UCSD-AML1 (cell line): ENCODE data around the gene GNE.
"Not testable (repeated sequence)": the region's sequence is repeated elsewhere in the genome, so short reads cannot be mapped to it uniquely, and the experiment has no call there.

ENCODE experiments used
- DNase-seq: peaks from one replicate; lab custom pipeline; 2025; ENCODE audit not compliant: unreplicated experiment; lab: John Stamatoyannopoulos, UW

The GNE gene

DNA sequence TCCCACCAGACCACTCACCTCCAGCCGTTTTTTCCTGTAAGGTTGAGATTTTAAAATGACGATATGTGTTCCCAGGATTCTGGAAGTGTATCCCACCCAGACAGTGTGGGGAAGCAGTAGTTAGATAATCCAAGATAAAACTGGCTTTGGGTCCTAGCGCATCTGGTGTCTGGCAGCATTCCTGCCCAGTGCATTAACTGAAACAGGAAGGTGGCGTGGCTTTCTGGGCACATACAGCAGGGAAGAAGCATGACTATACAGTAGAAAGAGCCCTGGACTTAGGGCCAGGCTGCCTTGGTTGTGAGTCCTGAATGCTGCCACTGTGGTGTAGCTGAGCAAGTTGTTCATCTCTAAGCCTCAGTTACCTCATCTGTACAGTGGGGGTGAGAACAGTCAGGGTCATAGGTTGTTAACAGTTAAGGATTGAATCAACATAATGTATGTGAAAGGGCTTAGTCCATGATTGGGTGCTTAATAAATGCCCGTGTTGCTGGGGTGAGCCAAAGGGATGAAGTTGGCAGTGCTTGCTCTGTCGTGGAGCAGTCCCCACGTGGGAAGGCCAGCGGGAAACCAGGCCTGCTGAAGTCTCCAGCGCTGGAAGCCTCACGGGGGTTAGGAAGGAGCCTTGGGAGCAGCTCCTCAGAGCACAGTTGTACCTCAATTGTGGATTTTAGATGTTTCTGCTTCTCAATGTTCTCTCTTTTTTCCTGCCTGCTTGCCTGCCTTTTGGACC lies 49.6 kb downstream of the GNE start:
- DNase-seq, result no peak

DNA sequence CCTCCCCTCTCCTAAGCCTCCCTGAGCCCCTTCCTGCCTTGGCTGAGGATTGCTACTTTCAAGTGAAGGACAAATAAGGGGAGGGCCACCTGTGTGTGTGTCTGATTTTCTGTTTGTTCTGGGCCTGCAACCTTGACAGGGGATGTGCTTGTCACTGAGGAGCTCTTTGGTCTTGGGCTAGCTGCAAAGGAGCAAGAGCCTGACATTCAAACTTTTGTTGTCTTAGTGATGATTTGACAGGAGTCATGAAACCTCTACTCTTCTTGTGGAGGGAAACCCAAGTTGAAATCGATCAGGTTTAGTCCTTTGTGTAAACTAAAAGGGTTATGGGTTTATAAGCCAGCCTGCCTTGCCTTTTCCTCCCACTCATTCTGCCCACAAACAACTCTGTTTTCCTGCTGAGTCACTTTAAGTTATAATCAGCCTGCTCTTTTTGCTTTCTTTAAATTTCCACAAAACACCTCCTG lies 50.7 kb downstream of the GNE start:
- DNase-seq, result no peak

DNA sequence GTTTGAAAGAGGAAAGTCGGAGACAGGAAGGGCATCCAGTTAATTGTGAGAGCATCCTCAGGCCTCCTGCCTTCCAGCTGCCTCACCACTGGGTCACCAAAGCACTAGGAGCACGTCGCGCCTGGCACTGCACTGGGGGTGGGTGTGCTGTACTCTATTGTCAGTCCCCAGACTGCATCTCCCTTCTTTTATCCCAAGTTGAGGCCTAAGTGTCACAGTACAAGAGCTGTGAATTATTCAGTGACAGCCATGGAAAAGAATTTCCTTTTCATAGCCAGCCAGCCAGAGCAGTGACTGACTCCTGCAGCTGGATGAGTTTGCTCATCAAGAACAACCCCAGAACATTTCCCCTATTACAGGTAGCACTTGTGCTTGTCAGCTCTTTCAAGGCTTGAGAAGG lies 51.2 kb downstream of the GNE start:
- no peak for DNase-seq

DNA sequence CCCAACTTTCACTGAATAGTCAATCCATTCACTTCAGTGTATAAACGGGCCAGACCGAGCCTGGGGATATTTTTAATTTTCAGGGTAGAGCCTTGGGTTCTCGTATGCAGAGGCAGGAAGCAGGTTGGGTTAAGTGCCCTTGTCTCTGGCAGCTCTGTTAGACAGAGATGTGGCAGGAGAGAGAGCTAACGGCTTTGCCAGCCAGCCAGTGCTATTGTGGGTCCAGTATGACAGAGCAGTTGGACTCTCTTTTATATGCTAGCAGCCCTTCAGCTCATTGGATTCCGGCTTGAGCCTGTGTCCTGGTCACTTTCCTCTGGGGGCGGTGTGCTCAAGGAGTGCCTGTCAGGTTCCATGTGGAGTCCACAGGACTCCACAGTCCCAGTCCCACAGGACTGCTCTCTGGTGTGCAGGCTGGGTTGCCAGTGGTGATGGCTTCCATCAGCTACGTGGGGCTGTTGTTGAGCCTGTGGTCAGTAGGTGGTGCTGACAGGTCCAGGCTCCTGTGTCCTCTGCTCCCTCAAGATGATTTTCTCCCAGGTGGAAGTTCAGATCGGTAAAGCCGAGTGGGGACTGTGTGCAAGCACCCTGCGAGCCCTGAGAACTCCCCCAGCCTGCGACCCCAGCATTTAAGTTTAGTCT lies 53.2 kb downstream of the GNE start:
- DNase-seq, result no peak

DNA sequence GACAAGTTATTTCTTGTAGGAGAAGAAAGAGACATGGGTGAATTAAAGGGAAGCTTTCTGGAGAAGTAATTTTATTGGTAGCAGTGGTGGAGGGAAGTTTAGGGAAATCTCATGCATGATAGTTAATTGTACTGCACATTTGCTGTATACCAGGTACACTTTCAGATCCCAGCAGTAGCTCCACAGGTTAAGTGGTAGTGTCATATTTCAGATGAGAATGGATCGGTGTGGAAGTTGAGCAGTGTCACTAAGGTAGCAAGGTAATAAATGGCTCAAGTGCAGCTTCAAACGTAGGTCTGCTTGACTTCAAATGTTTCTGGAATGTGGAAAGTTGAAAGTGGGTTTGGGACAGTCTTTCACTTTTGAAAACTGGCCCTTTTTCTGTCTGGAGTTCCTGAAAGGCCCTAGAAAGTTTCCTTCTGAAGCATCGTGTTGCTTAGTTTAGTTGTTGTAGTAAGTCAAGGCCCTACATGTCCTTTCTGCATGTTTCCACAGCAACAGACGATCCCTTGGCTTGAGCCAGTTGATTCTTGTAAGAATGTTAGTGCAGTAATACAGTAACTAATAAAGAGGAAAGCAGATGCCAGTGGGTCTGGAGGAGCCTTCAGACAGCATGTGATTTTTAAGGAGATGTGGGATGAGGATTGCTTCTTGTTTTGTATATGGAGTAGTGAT lies 63.8 kb downstream of the GNE start:
- no peak for DNase-seq

DNA sequence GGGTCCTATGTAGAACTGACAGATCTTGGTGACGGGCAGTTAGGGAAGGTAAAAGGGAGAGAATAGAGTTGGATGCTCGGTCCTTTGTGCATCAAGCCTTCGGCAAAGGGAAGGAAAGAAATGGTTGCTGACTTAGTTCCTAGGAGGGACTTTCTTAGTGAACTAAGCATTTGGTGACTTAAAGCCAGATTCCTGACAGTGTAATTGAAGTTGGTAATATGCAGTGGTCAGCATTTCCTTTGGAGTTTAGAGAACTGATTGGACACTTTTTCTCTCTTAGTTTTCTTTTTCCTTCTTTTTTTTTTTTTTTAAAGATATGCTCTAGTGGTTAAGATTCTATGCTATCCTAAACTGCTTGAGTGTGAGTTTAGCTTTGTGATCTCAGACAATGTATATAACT lies 65.2 kb downstream of the GNE start:
- DNase-seq, result no peak

DNA sequence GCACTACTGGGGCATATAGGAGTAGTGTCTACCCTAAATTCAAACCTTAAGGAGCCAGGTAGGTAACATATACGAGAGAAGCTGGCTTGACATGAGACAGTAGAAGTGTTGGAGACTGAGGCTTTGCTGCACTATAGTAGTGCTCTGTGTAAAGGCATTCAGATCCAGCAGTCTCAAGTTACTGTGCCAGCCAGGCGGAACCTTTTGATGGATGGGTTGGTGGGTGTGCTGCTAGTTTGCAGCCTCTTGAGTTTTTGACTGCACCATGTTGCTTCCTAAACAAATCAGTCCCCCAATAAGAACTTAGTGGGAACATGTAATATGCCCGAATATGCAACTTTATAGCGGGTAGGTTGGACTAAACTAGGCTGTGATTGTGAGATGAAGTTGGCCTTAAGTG lies 66.1 kb downstream of the GNE start:
- no peak for DNase-seq

DNA sequence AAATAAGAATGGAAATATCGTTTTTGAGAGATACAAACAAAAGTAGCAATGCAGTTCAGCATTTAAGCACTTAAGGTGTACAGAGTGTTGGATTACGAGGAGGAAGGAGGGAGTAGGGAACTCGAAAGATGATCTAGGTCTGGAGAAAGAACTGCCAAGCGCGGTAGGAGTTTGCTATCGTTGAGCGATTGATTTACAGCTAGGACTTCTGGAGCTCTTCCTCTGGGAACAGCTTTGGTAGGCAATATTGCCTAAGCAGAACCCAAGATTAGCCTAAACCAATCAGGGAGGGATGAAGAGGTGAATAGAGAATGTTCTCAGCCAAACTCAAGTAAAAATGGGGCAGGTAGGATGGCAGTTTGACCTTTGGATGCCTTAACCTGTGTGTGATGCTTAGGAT lies 66.6 kb downstream of the GNE start:
- no peak for DNase-seq

DNA sequence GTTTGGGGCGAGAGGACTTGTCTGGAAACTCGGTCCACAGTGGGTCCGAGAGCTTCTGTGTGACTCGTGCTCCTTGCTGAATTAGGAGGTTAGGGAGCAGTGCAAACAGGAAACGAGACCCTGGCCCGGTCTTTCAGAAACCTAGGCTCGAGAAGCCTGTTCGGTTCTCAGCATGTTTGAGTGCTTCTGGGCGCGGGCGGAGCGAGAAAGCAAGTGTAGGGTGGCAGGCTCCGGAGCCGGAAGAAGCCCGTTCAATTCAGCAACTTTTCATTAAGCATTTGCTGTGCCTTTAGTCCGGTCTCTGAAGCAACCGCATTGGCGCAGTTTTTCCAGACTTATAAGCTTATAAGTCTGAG lies 67.0 kb downstream of the GNE start:
- peak; percentile 41 for DNase-seq

DNA sequence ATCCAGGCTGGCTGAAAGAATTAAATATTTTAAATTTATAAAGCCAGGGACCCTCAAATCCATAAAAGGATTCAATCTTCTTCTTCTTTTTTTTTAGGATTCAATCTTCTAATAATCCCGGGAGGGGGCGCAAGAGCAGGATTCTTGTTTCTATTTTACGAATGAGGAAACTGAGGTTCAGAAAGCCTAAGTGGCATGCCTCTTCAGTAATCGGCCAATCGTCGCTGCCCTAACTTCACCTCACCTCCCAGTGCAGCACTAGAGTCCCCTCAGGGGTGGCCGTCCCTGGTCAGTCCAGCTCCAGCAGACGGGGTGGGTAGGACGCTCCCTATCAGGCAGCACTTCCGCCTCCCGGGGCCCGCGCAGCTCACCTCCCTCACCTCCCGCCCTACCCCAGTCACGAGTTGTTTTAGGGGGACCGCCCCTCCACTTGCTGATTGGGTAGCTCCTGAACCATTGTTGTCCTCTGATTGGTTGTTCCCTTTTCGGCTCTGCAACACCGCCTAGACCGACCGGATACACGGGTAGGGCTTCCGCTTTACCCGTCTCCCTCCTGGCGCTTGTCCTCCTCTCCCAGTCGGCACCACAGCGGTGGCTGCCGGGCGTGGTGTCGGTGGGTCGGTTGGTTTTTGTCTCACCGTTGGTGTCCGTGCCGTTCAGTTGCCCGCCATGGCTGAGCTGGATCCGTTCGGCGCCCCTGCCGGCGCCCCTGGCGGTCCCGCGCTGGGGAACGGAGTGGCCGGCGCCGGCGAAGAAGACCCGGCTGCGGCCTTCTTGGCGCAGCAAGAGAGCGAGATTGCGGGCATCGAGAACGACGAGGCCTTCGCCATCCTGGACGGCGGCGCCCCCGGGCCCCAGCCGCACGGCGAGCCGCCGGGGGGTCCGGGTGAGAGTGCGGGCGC lies 67.6 kb downstream of the GNE start, which contains the start of gene CLTA:
Gene CLTA (plus strand): TSS at position 534 of the 902 bp plus-strand sequence. CDS start 136 bp downstream, at position 670.
- DNase-seq, result peak; percentile 94

DNA sequence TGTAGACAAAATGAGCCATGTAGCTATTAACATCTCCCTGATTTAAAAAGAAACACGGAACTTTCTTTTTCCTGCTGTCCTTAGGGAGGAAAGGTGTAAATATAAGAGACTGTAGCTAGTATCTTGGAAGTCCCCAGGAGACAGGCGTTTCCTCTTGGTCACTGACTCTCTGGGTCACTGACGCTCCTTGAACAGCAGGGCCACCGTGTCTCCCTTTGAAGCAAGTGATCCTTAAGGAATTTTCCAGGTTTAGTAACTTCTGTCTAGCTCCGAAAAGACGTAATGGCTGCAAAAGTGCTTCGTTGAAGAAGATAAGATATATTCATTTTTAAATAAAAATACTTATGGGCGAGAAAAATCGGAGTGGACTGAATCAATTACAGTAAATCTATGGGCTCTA lies 68.3 kb downstream of the GNE start:
- no peak for DNase-seq

DNA sequence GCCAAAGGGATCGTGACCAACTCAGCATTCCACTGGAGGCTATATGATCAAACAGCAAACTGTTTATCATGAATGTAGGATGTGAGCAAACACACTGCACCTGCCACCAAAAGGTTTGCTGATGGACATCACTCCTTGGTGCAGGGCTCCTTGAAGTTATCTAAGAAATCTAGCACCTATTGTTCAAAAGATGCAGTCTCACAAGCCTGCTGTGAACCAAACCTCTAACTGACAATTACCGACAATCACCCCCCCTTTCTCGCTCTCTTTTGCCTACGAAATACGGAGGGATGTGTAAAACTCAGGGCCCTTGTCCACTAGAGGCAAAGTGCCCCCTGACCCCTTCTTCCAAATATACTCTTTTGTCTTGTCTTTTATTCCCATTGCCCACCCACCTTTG lies 70.0 kb downstream of the GNE start:
- DNase-seq, result no peak

DNA sequence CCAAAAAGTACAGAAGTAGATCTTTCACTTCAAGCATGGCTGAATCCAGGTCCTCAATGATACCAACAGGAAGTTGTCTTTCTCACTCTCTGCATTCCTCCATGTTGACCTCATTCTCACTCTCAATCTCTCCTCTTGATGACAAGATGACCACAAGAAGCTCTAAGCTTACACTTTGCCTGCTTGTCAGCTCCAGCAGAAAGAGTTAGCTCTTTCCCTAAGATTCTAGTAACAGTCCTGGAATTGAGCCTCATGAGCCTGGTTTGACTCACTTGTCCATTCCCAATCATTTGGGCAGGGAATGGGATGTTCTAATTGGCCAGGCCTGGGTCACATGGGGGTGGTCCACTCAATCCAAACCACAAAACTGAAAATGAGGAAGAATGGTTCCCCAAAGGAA lies 70.8 kb downstream of the GNE start:
- no peak for DNase-seq

DNA sequence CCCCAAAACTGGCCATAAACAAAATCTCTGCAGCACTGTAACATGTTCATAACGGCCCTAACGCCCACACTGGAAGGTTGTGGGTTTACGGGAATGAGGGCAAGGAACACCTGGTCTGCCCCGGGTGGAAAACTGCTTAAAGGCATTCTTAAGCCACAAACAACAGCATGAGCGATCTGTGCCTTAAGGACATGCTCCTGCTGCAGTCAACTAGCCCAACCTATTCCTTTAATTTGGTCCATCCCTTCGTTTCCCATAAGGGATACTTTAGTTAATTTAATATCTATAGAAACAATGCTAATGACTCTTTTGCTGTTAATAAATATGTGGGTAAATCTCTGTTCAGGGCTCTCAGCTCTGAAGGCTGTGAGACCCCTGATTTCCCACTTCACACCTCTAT lies 78.0 kb downstream of the GNE start:
- not testable (repeated sequence) for DNase-seq

DNA sequence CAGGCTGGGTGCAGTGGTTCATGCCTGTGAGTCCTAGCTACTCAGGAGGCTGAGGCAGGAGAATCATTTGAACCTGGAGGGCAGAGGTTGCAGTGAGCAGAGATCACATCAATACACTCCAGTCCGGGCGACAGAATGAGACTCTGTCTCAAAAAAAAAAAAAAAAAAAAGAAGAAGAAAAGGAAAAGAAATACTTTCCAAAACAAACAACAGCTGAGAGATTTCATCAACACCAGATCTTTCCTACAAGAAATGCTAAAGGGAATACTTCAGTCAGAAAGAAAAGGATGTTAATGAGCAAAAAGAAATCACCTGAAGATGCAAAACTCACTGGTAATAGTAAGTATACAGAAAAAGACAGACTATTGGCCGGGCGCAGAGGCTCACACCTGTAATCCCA lies 80.7 kb downstream of the GNE start:
- DNase-seq, result no peak

DNA sequence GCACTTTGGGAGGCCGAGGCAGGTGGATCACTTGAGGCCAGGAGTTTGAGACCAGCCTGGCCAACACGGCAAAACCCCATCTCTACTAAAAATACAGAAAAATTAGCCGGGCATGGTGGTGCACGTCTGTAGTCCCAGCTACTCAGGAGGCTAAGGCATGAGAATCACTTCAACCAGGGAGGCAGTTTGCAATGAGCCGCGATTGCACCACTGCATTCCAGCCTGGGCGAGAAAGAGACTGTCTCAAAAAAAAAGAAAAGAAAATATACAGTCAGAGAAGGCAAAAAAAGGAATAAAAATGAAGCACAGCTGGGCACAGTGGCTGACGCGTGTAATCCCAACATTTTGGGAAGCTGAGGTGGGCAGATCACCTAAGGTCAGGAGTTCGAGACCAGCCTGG lies 81.8 kb downstream of the GNE start:
- not testable (repeated sequence) for DNase-seq

DNA sequence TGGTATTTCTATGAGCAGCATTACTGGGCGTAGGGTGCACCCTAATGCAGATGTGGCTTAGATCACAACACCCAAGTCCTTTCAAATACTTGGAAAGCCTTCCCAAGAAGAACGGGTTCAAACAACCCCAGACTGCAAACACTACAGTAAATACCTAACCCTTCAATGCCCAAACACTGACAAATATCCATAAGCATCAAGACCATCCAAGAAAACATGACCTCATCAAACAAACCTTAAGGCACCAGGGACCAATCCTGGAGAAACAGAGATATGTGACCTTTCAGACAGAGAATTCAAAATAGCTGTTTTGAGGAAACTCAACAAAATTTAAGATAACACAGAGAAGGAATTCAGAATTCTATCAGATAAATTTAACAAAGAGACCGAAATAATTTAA lies 83.0 kb downstream of the GNE start:
- not testable (repeated sequence) for DNase-seq

DNA sequence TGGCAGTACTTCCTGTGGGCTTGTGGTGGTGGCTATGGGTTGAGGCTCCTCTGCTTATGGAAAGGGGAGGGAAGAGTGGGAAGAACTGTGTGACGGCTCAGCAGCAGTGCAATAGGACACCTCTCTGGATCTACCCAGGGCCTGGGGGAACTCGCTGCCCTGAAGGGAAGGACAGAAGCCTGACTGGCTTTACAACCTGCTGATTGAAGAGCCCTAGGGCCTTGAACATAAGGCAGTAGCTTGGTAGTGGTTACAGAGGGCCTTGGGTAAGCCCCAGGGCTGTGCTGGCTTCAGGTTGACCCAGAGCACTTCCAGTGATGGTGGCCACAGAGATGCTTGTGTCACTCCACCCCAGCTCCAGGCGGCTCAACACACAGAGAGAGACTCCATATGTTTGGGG lies 83.5 kb downstream of the GNE start:
- DNase-seq, result no peak

DNA sequence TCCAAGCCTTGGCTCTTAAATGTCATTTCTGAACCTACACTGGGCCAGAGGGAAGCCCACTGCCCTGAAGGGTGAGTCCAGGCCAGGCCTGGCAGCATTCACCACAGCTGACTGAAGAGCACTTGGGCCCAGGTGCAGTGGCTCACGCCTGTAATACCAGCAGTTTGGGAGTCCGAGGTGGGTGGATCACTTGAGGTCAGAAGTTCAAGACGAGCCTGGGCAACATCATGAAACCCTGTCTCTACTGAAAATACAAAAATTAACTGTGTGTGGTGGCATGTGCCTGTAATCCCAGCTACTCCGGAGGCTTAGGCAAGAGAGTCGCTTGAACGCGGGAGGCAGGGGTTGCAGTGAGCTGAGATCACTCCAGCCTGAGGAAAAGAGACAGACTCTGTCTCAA lies 84.0 kb downstream of the GNE start:
- DNase-seq, result no peak

DNA sequence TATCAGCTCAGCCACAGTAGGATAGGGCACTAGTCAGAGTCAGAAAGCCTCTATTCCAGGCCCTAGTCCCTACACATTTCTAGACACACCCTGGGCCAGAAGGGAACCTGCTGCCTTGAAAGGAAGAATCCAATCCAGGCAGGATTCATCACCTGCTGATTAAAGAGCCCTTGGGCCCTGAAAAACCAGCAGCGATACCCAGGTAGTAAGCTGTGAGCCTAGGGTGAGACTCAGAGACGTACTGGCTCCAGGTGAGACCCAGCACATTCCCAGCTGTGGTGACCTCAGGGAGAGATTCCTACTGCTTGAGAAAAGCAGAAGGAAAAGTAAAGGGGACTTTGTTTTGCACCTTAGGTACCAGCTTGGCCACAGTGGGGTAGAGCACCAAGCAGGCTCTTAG lies 84.4 kb downstream of the GNE start:
- no peak for DNase-seq

DNA sequence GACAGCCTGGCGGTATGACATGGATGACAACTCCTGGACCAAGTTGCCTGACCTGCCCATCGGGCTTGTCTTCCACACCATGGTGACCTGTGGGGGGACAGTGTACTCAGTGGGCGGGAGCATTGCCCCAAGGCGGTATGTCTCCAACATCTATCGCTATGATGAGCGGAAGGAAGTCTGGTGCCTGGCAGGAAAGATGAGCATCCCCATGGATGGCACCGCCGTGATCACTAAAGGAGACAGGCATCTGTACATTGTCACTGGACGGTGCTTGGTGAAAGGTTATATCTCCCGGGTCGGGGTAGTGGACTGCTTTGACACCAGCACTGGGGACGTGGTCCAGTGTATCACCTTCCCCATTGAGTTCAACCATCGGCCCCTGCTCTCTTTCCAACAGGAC lies 87.7 kb downstream of the GNE start:
- no peak for DNase-seq
